Measurements from ENCODE around the gene KLC3.

KLC3 gene

DNA sequence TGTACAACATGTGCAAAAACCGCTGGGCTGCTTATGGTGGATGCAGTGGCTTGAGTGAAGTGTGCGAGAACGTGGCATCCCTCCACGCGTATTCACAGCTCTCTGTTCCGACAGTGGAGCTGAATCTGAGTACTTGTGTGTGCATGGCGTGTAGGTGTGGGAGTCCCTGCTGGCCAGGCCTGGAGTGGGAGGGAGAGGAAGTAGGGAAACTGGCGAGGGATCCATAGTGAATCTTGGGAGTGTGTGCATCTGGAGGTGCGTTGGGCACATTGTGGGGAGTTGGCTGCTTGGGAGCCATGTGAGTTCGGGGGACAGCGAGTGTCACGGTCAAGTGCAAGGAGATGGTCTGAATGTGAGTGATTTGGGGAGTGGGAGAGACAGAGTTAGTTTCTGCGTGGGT, 2.4 kb downstream of the KLC3 start:
- Histone ChIP-seq H3K4me2 (ENCODE audit: insufficient read depth, low read length) (no peak overlapping the region), H3K79me2 (ENCODE audit: insufficient read depth, low read length) (no peaks in the 10 kb centered on the region), H2AFZ (ENCODE audit: low read depth, low read length) (no peak overlapping the region), H3K27me3 (ENCODE audit: insufficient read depth, low read length, poor library complexity) (no peaks in the 10 kb centered on the region), H3K4me1 (ENCODE audit: insufficient read depth, low read length) (peaks cover 5% of the 10 kb centered on the region; the same call in 1 of the 2 replicates), H4K20me1 (ENCODE audit: insufficient read depth, low read length) (no peaks in the 10 kb centered on the region), H3K9me3 (ENCODE audit: insufficient read depth, low read length, severe bottlenecking) (no peaks in the 10 kb centered on the region), H3K9ac (ENCODE audit: low read depth, low read length) (no peak overlapping the region), H3K4me3 (ENCODE audit: low read depth in 1 of 2, low read length in 2 of 2) (no peak overlapping the region), H3K27ac (ENCODE audit: low read length) (no peak overlapping the region), H3K36me3 (ENCODE audit: insufficient read depth, low read length) (no peaks in the 10 kb centered on the region)
- ATAC-seq (ENCODE audit: insufficient read depth, low read depth), result no peak
- no peak for DNase-seq
- TF ChIP-seq, protein P1, sequence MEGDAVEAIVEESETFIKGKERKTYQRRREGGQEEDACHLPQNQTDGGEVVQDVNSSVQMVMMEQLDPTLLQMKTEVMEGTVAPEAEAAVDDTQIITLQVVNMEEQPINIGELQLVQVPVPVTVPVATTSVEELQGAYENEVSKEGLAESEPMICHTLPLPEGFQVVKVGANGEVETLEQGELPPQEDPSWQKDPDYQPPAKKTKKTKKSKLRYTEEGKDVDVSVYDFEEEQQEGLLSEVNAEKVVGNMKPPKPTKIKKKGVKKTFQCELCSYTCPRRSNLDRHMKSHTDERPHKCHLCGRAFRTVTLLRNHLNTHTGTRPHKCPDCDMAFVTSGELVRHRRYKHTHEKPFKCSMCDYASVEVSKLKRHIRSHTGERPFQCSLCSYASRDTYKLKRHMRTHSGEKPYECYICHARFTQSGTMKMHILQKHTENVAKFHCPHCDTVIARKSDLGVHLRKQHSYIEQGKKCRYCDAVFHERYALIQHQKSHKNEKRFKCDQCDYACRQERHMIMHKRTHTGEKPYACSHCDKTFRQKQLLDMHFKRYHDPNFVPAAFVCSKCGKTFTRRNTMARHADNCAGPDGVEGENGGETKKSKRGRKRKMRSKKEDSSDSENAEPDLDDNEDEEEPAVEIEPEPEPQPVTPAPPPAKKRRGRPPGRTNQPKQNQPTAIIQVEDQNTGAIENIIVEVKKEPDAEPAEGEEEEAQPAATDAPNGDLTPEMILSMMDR (IDR thresholded peaks at IDR 0.05; ENCODE audit: borderline replicate concordance, extremely low read depth, low read length, poor library complexity, severe bottlenecking), result no peak
- TF ChIP-seq EZH2 (IDR thresholded peaks at IDR 0.05; ENCODE audit: borderline replicate concordance, low read depth, low read length, severe bottlenecking), result no peak

DNA sequence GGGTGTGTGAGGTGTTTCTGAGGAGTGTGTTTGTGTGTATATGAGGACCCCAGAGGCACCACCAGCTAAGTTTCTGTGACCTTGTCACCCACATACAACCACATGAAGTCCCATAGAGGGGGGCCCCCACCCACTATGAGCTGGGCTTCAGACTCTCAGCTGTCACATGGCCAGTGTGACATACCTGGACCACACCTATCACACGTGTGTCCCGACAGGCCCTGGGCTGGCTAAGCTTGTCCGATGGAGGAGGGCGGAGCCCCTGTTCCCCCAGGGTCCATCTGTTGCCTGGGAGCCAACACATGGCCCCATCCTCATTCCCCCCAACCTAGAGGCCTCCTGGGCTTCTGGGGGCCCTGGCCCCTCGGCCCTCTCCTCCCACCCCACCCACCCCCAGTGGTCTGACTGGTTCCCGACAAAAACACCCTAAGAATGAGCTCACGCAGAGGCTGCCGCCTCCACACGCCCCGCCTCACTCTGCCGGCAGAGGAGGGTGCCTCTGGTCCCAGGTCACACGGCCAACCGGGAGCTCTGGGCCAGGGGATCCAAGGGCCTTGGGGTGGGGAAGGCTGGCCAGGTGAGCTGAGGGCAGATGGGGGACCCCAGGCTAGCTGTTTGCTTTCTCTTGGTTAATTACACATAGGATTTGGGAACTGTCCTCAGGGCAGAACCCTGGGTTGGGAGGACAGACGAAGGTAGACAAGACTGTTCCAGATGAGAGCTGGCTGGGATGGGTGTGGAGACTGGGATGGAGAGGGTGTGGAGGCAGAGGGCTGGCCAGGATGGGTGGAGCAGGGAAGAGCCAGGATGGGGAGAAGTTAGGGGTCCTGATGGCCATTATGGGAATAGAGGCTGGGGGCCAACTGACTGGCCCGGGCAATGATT, 4.3 kb downstream of the KLC3 start:
- no peak overlapping the region for H2AFZ ChIP-seq (ENCODE audit: low read depth, low read length)
- H4K20me1 ChIP-seq (ENCODE audit: insufficient read depth, low read length), result no peaks in the 10 kb centered on the region
- TF ChIP-seq EZH2 (IDR thresholded peaks at IDR 0.05; ENCODE audit: borderline replicate concordance, low read depth, low read length, severe bottlenecking), result no peak
- TF ChIP-seq, protein P1 (IDR thresholded peaks at IDR 0.05; ENCODE audit: borderline replicate concordance, extremely low read depth, low read length, poor library complexity, severe bottlenecking), result no peak
- no peak overlapping the region for H3K9ac ChIP-seq (ENCODE audit: low read depth, low read length)
- ATAC-seq (ENCODE audit: insufficient read depth, low read depth) (no peak), DNase-seq (no peak)
- no peaks in the 10 kb centered on the region for H3K27me3 ChIP-seq (ENCODE audit: insufficient read depth, low read length, poor library complexity)
- H3K36me3 ChIP-seq (ENCODE audit: insufficient read depth, low read length), result no peaks in the 10 kb centered on the region; the same call in 1 of the 2 replicates
- H3K4me3 ChIP-seq (ENCODE audit: low read depth in 1 of 2, low read length in 2 of 2), result no peak overlapping the region
- H3K9me3 ChIP-seq (ENCODE audit: insufficient read depth, low read length, severe bottlenecking), result no peaks in the 10 kb centered on the region
- H3K4me2 ChIP-seq (ENCODE audit: insufficient read depth, low read length), result no peak overlapping the region
- H3K79me2 ChIP-seq (ENCODE audit: insufficient read depth, low read length), result no peaks in the 10 kb centered on the region
- H3K4me1 ChIP-seq (ENCODE audit: insufficient read depth, low read length), result no peaks in the 10 kb centered on the region
- H3K27ac ChIP-seq (ENCODE audit: low read length), result no peak overlapping the region

DNA sequence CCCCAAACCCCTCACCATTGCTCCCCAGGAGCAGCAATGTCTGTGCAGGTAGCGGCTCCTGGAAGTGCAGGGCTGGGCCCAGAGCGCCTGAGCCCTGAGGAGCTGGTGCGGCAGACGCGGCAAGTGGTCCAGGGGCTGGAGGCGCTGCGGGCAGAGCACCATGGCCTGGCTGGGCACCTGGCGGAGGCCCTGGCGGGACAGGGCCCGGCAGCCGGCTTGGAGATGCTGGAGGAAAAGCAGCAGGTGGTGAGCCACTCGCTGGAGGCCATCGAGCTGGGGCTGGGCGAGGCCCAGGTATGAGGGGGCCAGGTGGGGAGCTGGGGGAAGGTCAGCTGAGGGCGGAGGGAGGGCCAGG, 4.9 kb downstream of the KLC3 start:
- H2AFZ ChIP-seq (ENCODE audit: low read depth, low read length), result no peak overlapping the region
- no peaks in the 10 kb centered on the region for H4K20me1 ChIP-seq (ENCODE audit: insufficient read depth, low read length)
- no peaks in the 10 kb centered on the region for H3K27me3 ChIP-seq (ENCODE audit: insufficient read depth, low read length, poor library complexity)
- peaks cover 3% of the 10 kb centered on the region; the same call in 1 of the 2 replicates for H3K36me3 ChIP-seq (ENCODE audit: insufficient read depth, low read length)
- H3K4me3 ChIP-seq (ENCODE audit: low read depth in 1 of 2, low read length in 2 of 2), result no peak overlapping the region
- DNase-seq (no peak), ATAC-seq (ENCODE audit: insufficient read depth, low read depth) (no peak)
- H3K27ac ChIP-seq (ENCODE audit: low read length), result no peak overlapping the region
- H3K4me1 ChIP-seq (ENCODE audit: insufficient read depth, low read length), result no peaks in the 10 kb centered on the region
- H3K4me2 ChIP-seq (ENCODE audit: insufficient read depth, low read length), result no peak overlapping the region
- no peak for TF ChIP-seq EZH2 (IDR thresholded peaks at IDR 0.05; ENCODE audit: borderline replicate concordance, low read depth, low read length, severe bottlenecking)
- TF ChIP-seq, protein P1 (IDR thresholded peaks at IDR 0.05; ENCODE audit: borderline replicate concordance, extremely low read depth, low read length, poor library complexity, severe bottlenecking), result no peak
- H3K79me2 ChIP-seq (ENCODE audit: insufficient read depth, low read length), result no peaks in the 10 kb centered on the region
- no peak overlapping the region for H3K9ac ChIP-seq (ENCODE audit: low read depth, low read length)
- H3K9me3 ChIP-seq (ENCODE audit: insufficient read depth, low read length, severe bottlenecking), result no peaks in the 10 kb centered on the region
